PC-9 (cell line): Measurements from ENCODE around the gene ZMIZ1.

Experiments used
- EZH2 ChIP-seq: fragments of 200-600 bp; sonication (generic); IDR thresholded peaks from 2 replicates; pipeline ENCODE4 v1.8.0; 2017; ENCODE audit warnings: antibody characterized with exemption, low read depth
- TF ChIP-seq, protein P1 (sequence below): fragments of 200-600 bp; sonication (generic); conservative IDR thresholded peaks from 2 replicates; pipeline ENCODE4 v1.6.1; 2017; ENCODE audit warnings: mixed run types, antibody characterized with exemption, mild to moderate bottlenecking, moderate library complexity

DNA sequence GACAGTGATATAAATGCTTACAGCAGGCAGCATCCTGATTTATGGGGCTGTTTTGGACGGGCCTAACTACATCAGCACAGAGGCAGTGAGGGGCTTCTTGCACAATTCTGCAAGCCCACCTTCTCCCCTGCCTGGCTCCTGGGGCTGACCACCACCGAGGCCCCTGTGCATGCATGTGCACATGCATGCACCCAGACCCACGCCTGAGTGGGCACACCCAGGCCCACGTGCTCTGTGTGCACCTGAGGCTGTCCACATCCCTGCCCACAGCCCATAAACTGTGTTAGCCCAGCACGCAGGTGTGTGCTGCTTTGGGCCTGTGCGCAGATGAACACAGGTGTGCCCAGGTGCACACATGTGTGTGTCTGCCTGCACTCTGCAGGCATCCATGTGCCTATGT is 40.0 kb downstream of the ZMIZ1 start:
- TF ChIP-seq, protein P1, sequence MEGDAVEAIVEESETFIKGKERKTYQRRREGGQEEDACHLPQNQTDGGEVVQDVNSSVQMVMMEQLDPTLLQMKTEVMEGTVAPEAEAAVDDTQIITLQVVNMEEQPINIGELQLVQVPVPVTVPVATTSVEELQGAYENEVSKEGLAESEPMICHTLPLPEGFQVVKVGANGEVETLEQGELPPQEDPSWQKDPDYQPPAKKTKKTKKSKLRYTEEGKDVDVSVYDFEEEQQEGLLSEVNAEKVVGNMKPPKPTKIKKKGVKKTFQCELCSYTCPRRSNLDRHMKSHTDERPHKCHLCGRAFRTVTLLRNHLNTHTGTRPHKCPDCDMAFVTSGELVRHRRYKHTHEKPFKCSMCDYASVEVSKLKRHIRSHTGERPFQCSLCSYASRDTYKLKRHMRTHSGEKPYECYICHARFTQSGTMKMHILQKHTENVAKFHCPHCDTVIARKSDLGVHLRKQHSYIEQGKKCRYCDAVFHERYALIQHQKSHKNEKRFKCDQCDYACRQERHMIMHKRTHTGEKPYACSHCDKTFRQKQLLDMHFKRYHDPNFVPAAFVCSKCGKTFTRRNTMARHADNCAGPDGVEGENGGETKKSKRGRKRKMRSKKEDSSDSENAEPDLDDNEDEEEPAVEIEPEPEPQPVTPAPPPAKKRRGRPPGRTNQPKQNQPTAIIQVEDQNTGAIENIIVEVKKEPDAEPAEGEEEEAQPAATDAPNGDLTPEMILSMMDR = no peak
- TF ChIP-seq EZH2 = no peak
